ENCODE measurements around the gene DMGDH.

DNA sequence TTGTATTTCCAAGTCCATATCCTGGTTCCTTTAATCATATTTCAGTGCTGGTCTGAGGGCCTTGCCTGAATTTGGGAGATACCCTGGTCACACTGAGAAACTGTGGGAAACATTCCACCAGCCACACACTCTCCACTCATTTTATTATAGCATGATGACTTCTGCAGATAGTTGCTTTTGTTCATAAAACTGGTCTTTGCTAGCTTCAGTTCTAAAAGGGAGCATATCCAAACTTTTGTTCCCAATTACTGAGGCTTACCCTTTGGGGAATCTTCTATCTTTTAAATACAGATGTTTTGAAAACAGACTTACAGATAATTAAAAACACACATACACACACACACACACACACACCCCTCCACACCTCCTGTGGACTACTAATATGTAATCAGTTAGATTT, 21.0 kb downstream of the DMGDH start:
- TF ChIP-seq, protein P1, sequence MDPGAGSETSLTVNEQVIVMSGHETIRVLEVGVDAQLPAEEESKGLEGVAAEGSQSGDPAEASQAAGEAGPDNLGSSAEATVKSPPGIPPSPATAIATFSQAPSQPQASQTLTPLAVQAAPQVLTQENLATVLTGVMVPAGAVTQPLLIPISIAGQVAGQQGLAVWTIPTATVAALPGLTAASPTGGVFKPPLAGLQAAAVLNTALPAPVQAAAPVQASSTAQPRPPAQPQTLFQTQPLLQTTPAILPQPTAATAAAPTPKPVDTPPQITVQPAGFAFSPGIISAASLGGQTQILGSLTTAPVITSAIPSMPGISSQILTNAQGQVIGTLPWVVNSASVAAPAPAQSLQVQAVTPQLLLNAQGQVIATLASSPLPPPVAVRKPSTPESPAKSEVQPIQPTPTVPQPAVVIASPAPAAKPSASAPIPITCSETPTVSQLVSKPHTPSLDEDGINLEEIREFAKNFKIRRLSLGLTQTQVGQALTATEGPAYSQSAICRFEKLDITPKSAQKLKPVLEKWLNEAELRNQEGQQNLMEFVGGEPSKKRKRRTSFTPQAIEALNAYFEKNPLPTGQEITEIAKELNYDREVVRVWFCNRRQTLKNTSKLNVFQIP (CRISPR knock-in tag; IDR thresholded peaks at IDR 0.05; ENCODE audit: borderline replicate concordance, low read depth), result no peak
- no peak for TF ChIP-seq ZNF565 (CRISPR knock-in tag; conservative IDR thresholded peaks at IDR 0.05; ENCODE audit: low read depth)
- no peak for TF ChIP-seq CSDC2 (CRISPR knock-in tag; IDR thresholded peaks at IDR 0.05)
- TF ChIP-seq, protein P2, sequence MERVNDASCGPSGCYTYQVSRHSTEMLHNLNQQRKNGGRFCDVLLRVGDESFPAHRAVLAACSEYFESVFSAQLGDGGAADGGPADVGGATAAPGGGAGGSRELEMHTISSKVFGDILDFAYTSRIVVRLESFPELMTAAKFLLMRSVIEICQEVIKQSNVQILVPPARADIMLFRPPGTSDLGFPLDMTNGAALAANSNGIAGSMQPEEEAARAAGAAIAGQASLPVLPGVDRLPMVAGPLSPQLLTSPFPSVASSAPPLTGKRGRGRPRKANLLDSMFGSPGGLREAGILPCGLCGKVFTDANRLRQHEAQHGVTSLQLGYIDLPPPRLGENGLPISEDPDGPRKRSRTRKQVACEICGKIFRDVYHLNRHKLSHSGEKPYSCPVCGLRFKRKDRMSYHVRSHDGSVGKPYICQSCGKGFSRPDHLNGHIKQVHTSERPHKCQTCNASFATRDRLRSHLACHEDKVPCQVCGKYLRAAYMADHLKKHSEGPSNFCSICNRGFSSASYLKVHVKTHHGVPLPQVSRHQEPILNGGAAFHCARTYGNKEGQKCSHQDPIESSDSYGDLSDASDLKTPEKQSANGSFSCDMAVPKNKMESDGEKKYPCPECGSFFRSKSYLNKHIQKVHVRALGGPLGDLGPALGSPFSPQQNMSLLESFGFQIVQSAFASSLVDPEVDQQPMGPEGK (CRISPR knock-in tag; IDR thresholded peaks at IDR 0.05; ENCODE audit: borderline replicate concordance), result no peak
- no peak for TF ChIP-seq ESRRG (CRISPR knock-in tag; IDR thresholded peaks at IDR 0.05)
- TF ChIP-seq PPARA (CRISPR knock-in tag; IDR thresholded peaks at IDR 0.05; ENCODE audit: borderline replicate concordance), result no peak

Data from SK-N-SH treated with all-trans-retinoic acid at 6 μM for 48 hours (cell line).